GM23338 (cell line): ENCODE data around the gene C10orf90. TPM values are rescaled to one million over a fixed set of nuclear protein-coding genes. Genes with fewer than 3 reads are reported as not detected.

Experiments
- ATAC-seq: fragments of 200-7000 bp; cut with Tn5 transposase; 3 replicates; pipeline ENCODE4 v1.9.1; 2020
- DNase-seq: peaks from one replicate; pipeline ENCODE4 v3.0.0-alpha.2; 2015; ENCODE audit warnings: low spot score
- H2AFZ ChIP-seq: fragments of 200-600 bp; sonication (generic); 2 replicates; pipeline ENCODE4 v1.8.0; 2016; ENCODE audit warnings: antibody characterized with exemption, mild to moderate bottlenecking, moderate library complexity
- H3F3A ChIP-seq: fragments of 200-600 bp; sonication (generic); replicated peaks from 2 replicates; pipeline ENCODE4 v1.8.0; 2017; ENCODE audit warnings: antibody characterized with exemption, mixed run types, low read depth
- H3K27ac ChIP-seq: fragments of 200-600 bp; sonication (generic); 2 replicates; pipeline ENCODE4 v1.6.1; 2016; ENCODE audit warnings: low read depth
- H3K27me3 ChIP-seq: fragments of 200-600 bp; sonication (generic); 2 replicates; pipeline ENCODE4 v1.8.0; 2016; ENCODE audit warnings: mild to moderate bottlenecking, mixed run types, moderate library complexity; ENCODE audit not compliant: insufficient read depth
- H3K36me3 ChIP-seq: fragments of 200-600 bp; sonication (generic); 2 replicates; pipeline ENCODE4 v1.8.0; 2016; ENCODE audit warnings: mild to moderate bottlenecking; ENCODE audit not compliant: insufficient read depth
- H3K4me1 ChIP-seq: fragments of 200-600 bp; sonication (generic); 2 replicates; pipeline ENCODE4 v1.8.0; 2016; ENCODE audit warnings: mild to moderate bottlenecking, moderate library complexity; ENCODE audit not compliant: insufficient read depth
- H3K4me2 ChIP-seq: fragments of 200-600 bp; sonication (generic); 2 replicates; pipeline ENCODE4 v1.7.1; 2017; ENCODE audit warnings: mixed run types
- H3K4me3 ChIP-seq: fragments of 200-600 bp; sonication (generic); 2 replicates; pipeline ENCODE4 v1.6.1; 2016; ENCODE audit warnings: mixed run types
- H3K79me2 ChIP-seq: fragments of 200-600 bp; sonication (generic); replicated peaks from 2 replicates; pipeline ENCODE4 v1.8.0; 2017; ENCODE audit warnings: mild to moderate bottlenecking; ENCODE audit not compliant: insufficient read depth
- H3K9me2 ChIP-seq: fragments of 200-600 bp; sonication (generic); 2 replicates; pipeline ENCODE4 v1.8.0; 2017; ENCODE audit not compliant: insufficient read depth
- H4K20me1 ChIP-seq: fragments of 200-600 bp; sonication (generic); replicated peaks from 2 replicates; pipeline ENCODE4 v1.8.0; 2017; ENCODE audit warnings: mild to moderate bottlenecking; ENCODE audit not compliant: insufficient read depth
- H3K27ac Mint-ChIP-seq: 2 replicates; pipeline ENCODE4 v1.8.0; 2020; ENCODE audit warnings: inconsistent platforms, mild to moderate bottlenecking, moderate library complexity, mixed read lengths
- H3K27me3 Mint-ChIP-seq: 3 replicates; pipeline ENCODE4 v1.8.0; 2022; ENCODE audit warnings: low read depth, mild to moderate bottlenecking, moderate library complexity, mixed read lengths, inconsistent platforms; ENCODE audit not compliant: insufficient read depth, poor library complexity
- H3K36me3 Mint-ChIP-seq: 3 replicates; pipeline ENCODE4 v1.8.0; 2021; ENCODE audit warnings: low read depth, mild to moderate bottlenecking, inconsistent platforms, moderate library complexity, mixed read lengths
- H3K4me1 Mint-ChIP-seq: 3 replicates; pipeline ENCODE4 v1.8.0; 2020; ENCODE audit warnings: mild to moderate bottlenecking, inconsistent platforms, mixed read lengths
- H3K4me3 Mint-ChIP-seq: 3 replicates; pipeline ENCODE4 v1.8.0; 2021; ENCODE audit warnings: moderate library complexity, mild to moderate bottlenecking, inconsistent platforms, mixed read lengths
- H3K9me3 Mint-ChIP-seq: 3 replicates; pipeline ENCODE4 v1.8.0; 2020; ENCODE audit warnings: moderate library complexity, mild to moderate bottlenecking, inconsistent platforms, mixed read lengths
- CREB1 ChIP-seq: fragments of 250-450 bp; sonication (Bioruptor Pico); IDR thresholded peaks from 2 replicates; pipeline ENCODE4 v1.5.0; 2020; ENCODE audit warnings: low read depth, mild to moderate bottlenecking, moderate library complexity
- ETS1 ChIP-seq: IDR thresholded peaks from 2 replicates; pipeline ENCODE4 v1.6.1; 2016; ENCODE audit warnings: antibody characterized with exemption
- EZH2 ChIP-seq: fragments of 200-600 bp; sonication (generic); IDR thresholded peaks from one replicate; pipeline ENCODE4 v1.8.0; 2017; ENCODE audit warnings: antibody characterized with exemption, mild to moderate bottlenecking, low read depth; ENCODE audit not compliant: unreplicated experiment
- EZH2phosphoT487 ChIP-seq: fragments of 200-600 bp; sonication (generic); IDR thresholded peaks from one replicate; pipeline ENCODE4 v1.8.1; 2018; ENCODE audit warnings: antibody characterized with exemption; ENCODE audit not compliant: unreplicated experiment
- JUNB ChIP-seq: IDR thresholded peaks from one replicate; pipeline ENCODE4 v1.6.1; 2016; ENCODE audit warnings: antibody characterized with exemption; ENCODE audit not compliant: unreplicated experiment
- NANOG ChIP-seq: IDR thresholded peaks from 2 replicates; pipeline ENCODE4 v1.6.1; 2016; ENCODE audit warnings: antibody characterized with exemption, borderline replicate concordance
- POLR2AphosphoS5 ChIP-seq: IDR thresholded peaks from 2 replicates; pipeline ENCODE4 v1.6.1; 2016; ENCODE audit warnings: antibody characterized with exemption, low read depth
- STAT1 ChIP-seq: IDR thresholded peaks from one replicate; pipeline ENCODE4 v1.6.1; 2016; ENCODE audit warnings: antibody characterized with exemption; ENCODE audit not compliant: unreplicated experiment
- ZNF114 ChIP-seq: fragments of 250-450 bp; sonication (Bioruptor Pico); IDR thresholded peaks from 2 replicates; pipeline ENCODE4 v1.5.0; 2020; ENCODE audit warnings: mild to moderate bottlenecking, moderate library complexity
- ZNF331 ChIP-seq: fragments of 250-450 bp; sonication (Bioruptor Pico); IDR thresholded peaks from 2 replicates; pipeline ENCODE4 v1.5.0; 2020; ENCODE audit warnings: low read depth, mild to moderate bottlenecking, moderate library complexity
- polyA plus RNA-seq: library from polyadenylated mRNA; unstranded; fragments of >200 nt; fragmentation: Nextera tagmentation; extraction: Ambion mirVana; gene quantifications from 2 replicates; pipeline ENCODE4 v1.2.1, GENCODE V29; 2016
- total RNA-seq: library from RNA; depleted of rRNA; stranded (reverse); fragments of >200 nt; shearing (Covaris generic); gene quantifications from 2 replicates; pipeline ENCODE4 v1.2.3, GENCODE V29; 2014
- TF ChIP-seq, protein P1 (sequence below), 2 experiments: fragments of 200-600 bp in 1 of 2; sonication (generic) in 1 of 2; conservative IDR thresholded peaks; 2 replicates each; pipeline versions ENCODE4 v1.5.1 to v1.6.1; 2016 to 2017; ENCODE audit warnings: antibody characterized with exemption in 2 of 2, low read depth in 2 of 2, mild to moderate bottlenecking in 2 of 2, moderate library complexity in 1 of 2
- TF ChIP-seq, protein P2 (sequence below): fragments of 250-450 bp; sonication (Bioruptor Pico); IDR thresholded peaks from 2 replicates; pipeline ENCODE4 v1.5.0; 2020; ENCODE audit warnings: mild to moderate bottlenecking, moderate library complexity

Gene C10orf90
- total and polyA plus RNA-seq, 2 experiments from 2014 or later: 0.76 to 0.97 TPM

DNA sequence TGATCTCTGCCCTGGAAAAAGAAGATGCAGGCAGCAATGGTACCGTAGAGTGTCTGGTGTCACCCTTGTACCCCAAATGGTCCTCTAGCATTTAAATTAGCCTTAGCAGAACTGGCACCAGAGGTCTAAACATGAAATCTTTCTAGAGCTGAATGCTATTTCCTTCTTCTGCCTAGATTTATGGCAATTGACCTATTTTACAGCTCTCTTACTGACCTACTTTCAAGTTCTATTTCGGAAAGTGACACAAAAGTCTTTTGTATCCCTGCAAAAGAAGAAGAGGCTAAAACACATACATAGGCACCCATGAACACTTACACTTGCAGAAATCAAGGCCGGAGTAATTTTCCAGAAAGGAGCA lies 272.1 kb downstream of the C10orf90 start:
- ATAC-seq: no peak
- no peak overlapping the region for H3K4me2 ChIP-seq
- H3K4me3 Mint-ChIP-seq: no peak overlapping the region

More for the DNA sequence above, 272.1 kb downstream of the C10orf90 start:
- H3K27ac Mint-ChIP-seq: no peak overlapping the region
- DNase-seq: no peak
- H3K36me3 Mint-ChIP-seq: no peaks in the 10 kb centered on the region
- Histone ChIP-seq H3K36me3 (no peaks in the 10 kb centered on the region), H3F3A (no peaks in the 10 kb centered on the region), H3K27me3 (no peaks in the 10 kb centered on the region), H4K20me1 (no peaks in the 10 kb centered on the region), H3K9me2 (no peaks in the 10 kb centered on the region), H3K4me3 (no peak overlapping the region), H3K27ac (no peak overlapping the region), H3K79me2 (no peaks in the 10 kb centered on the region), H3K4me1 (no peaks in the 10 kb centered on the region), H2AFZ (peak overlapping the region; percentile 9; the same call in 1 of the 2 replicates)
- peaks cover 2% of the 10 kb centered on the region for H3K27me3 Mint-ChIP-seq
- no peaks in the 10 kb centered on the region; the same call in 2 of the 3 replicates for H3K9me3 Mint-ChIP-seq
- H3K4me1 Mint-ChIP-seq: peaks cover 13% of the 10 kb centered on the region
- TF ChIP-seq ZNF114 (CRISPR knock-in tag) (no peak), NANOG (no peak), POLR2AphosphoS5 (no peak), EZH2phosphoT487 (no peak), EZH2 (no peak), CREB1 (CRISPR knock-in tag) (no peak), STAT1 (no peak), ZNF331 (CRISPR knock-in tag) (no peak), ETS1 (no peak), JUNB (no peak)
- TF ChIP-seq, protein P1, sequence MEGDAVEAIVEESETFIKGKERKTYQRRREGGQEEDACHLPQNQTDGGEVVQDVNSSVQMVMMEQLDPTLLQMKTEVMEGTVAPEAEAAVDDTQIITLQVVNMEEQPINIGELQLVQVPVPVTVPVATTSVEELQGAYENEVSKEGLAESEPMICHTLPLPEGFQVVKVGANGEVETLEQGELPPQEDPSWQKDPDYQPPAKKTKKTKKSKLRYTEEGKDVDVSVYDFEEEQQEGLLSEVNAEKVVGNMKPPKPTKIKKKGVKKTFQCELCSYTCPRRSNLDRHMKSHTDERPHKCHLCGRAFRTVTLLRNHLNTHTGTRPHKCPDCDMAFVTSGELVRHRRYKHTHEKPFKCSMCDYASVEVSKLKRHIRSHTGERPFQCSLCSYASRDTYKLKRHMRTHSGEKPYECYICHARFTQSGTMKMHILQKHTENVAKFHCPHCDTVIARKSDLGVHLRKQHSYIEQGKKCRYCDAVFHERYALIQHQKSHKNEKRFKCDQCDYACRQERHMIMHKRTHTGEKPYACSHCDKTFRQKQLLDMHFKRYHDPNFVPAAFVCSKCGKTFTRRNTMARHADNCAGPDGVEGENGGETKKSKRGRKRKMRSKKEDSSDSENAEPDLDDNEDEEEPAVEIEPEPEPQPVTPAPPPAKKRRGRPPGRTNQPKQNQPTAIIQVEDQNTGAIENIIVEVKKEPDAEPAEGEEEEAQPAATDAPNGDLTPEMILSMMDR (conservative IDR thresholded peaks at IDR 0.05; ENCODE audit: low read depth in 2 of 2): no peak
- TF ChIP-seq, protein P2, sequence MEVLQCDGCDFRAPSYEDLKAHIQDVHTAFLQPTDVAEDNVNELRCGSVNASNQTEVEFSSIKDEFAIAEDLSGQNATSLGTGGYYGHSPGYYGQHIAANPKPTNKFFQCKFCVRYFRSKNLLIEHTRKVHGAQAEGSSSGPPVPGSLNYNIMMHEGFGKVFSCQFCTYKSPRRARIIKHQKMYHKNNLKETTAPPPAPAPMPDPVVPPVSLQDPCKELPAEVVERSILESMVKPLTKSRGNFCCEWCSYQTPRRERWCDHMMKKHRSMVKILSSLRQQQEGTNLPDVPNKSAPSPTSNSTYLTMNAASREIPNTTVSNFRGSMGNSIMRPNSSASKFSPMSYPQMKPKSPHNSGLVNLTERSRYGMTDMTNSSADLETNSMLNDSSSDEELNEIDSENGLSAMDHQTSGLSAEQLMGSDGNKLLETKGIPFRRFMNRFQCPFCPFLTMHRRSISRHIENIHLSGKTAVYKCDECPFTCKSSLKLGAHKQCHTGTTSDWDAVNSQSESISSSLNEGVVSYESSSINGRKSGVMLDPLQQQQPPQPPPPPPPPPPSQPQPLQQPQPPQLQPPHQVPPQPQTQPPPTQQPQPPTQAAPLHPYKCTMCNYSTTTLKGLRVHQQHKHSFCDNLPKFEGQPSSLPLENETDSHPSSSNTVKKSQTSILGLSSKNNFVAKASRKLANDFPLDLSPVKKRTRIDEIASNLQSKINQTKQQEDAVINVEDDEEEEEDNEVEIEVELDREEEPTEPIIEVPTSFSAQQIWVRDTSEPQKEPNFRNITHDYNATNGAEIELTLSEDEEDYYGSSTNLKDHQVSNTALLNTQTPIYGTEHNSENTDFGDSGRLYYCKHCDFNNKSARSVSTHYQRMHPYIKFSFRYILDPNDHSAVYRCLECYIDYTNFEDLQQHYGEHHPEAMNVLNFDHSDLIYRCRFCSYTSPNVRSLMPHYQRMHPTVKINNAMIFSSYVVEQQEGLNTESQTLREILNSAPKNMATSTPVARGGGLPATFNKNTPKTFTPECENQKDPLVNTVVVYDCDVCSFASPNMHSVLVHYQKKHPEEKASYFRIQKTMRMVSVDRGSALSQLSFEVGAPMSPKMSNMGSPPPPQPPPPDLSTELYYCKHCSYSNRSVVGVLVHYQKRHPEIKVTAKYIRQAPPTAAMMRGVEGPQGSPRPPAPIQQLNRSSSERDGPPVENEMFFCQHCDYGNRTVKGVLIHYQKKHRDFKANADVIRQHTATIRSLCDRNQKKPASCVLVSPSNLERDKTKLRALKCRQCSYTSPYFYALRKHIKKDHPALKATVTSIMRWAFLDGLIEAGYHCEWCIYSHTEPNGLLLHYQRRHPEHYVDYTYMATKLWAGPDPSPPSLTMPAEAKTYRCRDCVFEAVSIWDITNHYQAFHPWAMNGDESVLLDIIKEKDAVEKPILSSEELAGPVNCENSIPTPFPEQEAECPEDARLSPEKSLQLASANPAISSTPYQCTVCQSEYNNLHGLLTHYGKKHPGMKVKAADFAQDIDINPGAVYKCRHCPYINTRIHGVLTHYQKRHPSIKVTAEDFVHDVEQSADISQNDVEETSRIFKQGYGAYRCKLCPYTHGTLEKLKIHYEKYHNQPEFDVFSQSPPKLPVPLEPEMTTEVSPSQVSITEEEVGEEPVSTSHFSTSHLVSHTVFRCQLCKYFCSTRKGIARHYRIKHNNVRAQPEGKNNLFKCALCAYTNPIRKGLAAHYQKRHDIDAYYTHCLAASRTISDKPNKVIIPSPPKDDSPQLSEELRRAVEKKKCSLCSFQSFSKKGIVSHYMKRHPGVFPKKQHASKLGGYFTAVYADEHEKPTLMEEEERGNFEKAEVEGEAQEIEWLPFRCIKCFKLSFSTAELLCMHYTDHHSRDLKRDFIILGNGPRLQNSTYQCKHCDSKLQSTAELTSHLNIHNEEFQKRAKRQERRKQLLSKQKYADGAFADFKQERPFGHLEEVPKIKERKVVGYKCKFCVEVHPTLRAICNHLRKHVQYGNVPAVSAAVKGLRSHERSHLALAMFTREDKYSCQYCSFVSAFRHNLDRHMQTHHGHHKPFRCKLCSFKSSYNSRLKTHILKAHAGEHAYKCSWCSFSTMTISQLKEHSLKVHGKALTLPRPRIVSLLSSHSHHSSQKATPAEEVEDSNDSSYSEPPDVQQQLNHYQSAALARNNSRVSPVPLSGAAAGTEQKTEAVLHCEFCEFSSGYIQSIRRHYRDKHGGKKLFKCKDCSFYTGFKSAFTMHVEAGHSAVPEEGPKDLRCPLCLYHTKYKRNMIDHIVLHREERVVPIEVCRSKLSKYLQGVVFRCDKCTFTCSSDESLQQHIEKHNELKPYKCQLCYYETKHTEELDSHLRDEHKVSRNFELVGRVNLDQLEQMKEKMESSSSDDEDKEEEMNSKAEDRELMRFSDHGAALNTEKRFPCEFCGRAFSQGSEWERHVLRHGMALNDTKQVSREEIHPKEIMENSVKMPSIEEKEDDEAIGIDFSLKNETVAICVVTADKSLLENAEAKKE (CRISPR knock-in tag): no peak
